GM12874 (cell line): ENCODE measurements around the gene TST.

Experiments
- TF ChIP-seq, protein P1 (sequence below): IDR thresholded peaks from 2 replicates; pipeline ENCODE4 v1.5.1; 2011; ENCODE audit warnings: low read depth, mild to moderate bottlenecking, control low read depth, low read length, moderate library complexity; ENCODE audit not compliant: insufficient read depth

Gene TST

GRCh38 chr22:36998620-36999351 lies 20.5 kb downstream of the TST start:
- TF ChIP-seq, protein P1, sequence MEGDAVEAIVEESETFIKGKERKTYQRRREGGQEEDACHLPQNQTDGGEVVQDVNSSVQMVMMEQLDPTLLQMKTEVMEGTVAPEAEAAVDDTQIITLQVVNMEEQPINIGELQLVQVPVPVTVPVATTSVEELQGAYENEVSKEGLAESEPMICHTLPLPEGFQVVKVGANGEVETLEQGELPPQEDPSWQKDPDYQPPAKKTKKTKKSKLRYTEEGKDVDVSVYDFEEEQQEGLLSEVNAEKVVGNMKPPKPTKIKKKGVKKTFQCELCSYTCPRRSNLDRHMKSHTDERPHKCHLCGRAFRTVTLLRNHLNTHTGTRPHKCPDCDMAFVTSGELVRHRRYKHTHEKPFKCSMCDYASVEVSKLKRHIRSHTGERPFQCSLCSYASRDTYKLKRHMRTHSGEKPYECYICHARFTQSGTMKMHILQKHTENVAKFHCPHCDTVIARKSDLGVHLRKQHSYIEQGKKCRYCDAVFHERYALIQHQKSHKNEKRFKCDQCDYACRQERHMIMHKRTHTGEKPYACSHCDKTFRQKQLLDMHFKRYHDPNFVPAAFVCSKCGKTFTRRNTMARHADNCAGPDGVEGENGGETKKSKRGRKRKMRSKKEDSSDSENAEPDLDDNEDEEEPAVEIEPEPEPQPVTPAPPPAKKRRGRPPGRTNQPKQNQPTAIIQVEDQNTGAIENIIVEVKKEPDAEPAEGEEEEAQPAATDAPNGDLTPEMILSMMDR, result 0 out of 2 replicates have a peak, but pooled peaks have one; percentile 17

DNA sequence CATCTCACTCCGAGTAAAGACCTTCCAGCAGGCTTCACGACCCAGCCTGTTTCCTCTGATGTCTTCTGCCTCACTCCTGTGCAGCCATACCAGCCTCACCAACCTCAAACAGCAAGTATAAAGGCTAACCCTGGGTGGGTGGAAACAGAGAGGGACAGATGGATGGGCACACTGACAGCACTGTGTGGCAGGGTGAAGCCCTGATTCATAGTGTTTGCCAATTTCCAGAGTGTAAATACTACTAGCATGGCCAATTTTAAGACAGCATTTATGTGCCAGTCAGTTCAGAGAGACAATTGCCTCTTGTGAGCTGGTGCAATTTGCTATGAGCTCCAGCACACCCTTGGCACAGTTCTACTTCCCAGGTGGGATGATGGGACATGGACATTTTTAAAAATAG lies 21.5 kb downstream of the TST start:
- TF ChIP-seq, protein P1, result no peak

- TF ChIP-seq, protein P1, result no peak
Measured at GRCh38 chr22:36991206-36991605, 28.0 kb downstream of the TST start.

DNA sequence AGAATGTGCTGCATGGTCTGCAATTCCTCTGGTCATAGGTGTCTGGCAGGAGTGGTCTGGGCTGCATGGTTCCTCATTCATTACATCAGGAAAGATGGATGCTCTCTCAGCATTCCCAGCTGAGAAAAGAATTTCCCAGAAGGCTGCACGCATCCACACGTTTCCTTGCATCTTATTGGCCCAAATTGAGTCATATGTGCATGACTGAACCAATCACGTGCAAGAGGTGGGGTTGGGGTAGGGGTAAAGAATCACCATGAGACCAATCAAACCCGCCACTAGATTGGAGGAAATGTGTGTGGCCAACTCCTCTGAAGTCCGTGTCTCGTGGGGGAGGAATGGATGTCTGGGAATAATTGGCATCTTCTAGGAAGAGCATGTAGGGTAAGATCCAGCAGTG lies 28.8 kb downstream of the TST start:
- TF ChIP-seq, protein P1, result no peak

GRCh38 chr22:36988075-36988832 lies 31.0 kb downstream of the TST start:
- TF ChIP-seq, protein P1, result no peak

GRCh38 chr22:36986242-36986821 lies 32.9 kb downstream of the TST start:
- TF ChIP-seq, protein P1, result peak; percentile 69

- TF ChIP-seq, protein P1, result no peak
Measured at GRCh38 chr22:36985211-36985889, 33.9 kb downstream of the TST start.
